SK-N-SH (cell line): ENCODE measurements around the gene SNX10.

Source experiments
- EP300 ChIP-seq, 2 experiments: IDR thresholded peaks; 2 replicates each; pipeline versions ENCODE4 v1.4.0 to v1.6.1; 2012; ENCODE audit warnings: borderline replicate concordance in 1 of 2, low read depth in 1 of 2, low read length in 1 of 2
- EZH2phosphoT487 ChIP-seq: fragments of 200-600 bp; sonication (generic); IDR thresholded peaks from 2 replicates; pipeline ENCODE4 v1.6.1; 2017; ENCODE audit warnings: low read depth, mixed run types, mild to moderate bottlenecking, antibody characterized with exemption, moderate library complexity, borderline replicate concordance
- FOSL2 ChIP-seq: IDR thresholded peaks from 2 replicates; pipeline ENCODE4 v1.4.0; 2012; ENCODE audit warnings: low read depth, mild to moderate bottlenecking, moderate library complexity, borderline replicate concordance
- JUND ChIP-seq: IDR thresholded peaks from 2 replicates; pipeline ENCODE4 v1.4.0; 2012
- RAD21 ChIP-seq: IDR thresholded peaks from 2 replicates; pipeline ENCODE4 v1.6.1; 2012; ENCODE audit warnings: mild to moderate bottlenecking, low read length
- RCOR1 ChIP-seq: fragments of 150-350 bp; IDR thresholded peaks from 2 replicates; pipeline ENCODE4 v1.6.1; 2017; ENCODE audit warnings: antibody characterized with exemption, low read length
- RFX5 ChIP-seq: IDR thresholded peaks from 2 replicates; pipeline ENCODE4 v1.6.1; 2012; ENCODE audit warnings: mild to moderate bottlenecking, improper control_type of control experiment, low read length
- SMC3 ChIP-seq: IDR thresholded peaks from 2 replicates; pipeline ENCODE4 v1.6.1; 2012; ENCODE audit warnings: low read depth, low read length, improper control_type of control experiment
- YY1 ChIP-seq: IDR thresholded peaks from 2 replicates; pipeline ENCODE4 v1.4.0; 2012; ENCODE audit warnings: low read depth, mild to moderate bottlenecking
- TF ChIP-seq, protein P1 (sequence below): fragments of 200-600 bp; sonication (generic); IDR thresholded peaks from 2 replicates; pipeline ENCODE4 v1.6.1; 2017; ENCODE audit warnings: antibody characterized with exemption, mild to moderate bottlenecking, moderate library complexity
- TF ChIP-seq, protein P2 (sequence below): IDR thresholded peaks from 2 replicates; pipeline ENCODE4 v1.6.1; 2012; ENCODE audit warnings: mild to moderate bottlenecking, low read depth, low read length, moderate library complexity
- TF ChIP-seq, protein P3 (sequence below): IDR thresholded peaks from 2 replicates; pipeline ENCODE4; 2012

DNA sequence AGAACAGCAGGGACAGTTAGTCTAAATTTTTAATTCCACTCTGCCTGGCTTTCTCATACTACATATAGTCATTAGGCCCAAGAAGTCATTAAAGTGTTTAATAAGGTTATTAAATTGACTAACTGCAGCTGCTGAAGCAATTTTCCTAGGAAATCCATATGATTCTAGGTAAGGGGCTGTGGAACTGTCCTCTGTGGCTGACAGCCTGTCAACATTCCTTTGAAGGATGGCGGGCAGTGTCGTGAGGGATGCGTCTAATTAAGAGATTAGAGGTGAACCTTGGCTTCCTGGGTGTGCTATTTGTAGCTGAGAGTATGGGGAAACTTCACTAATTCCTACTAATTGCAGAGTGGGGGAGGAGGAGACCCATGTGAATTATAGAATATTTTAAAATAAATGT is 64.6 kb downstream of the SNX10 start:
- TF ChIP-seq, protein P1, sequence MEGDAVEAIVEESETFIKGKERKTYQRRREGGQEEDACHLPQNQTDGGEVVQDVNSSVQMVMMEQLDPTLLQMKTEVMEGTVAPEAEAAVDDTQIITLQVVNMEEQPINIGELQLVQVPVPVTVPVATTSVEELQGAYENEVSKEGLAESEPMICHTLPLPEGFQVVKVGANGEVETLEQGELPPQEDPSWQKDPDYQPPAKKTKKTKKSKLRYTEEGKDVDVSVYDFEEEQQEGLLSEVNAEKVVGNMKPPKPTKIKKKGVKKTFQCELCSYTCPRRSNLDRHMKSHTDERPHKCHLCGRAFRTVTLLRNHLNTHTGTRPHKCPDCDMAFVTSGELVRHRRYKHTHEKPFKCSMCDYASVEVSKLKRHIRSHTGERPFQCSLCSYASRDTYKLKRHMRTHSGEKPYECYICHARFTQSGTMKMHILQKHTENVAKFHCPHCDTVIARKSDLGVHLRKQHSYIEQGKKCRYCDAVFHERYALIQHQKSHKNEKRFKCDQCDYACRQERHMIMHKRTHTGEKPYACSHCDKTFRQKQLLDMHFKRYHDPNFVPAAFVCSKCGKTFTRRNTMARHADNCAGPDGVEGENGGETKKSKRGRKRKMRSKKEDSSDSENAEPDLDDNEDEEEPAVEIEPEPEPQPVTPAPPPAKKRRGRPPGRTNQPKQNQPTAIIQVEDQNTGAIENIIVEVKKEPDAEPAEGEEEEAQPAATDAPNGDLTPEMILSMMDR, result no peak
- TF ChIP-seq SMC3, result no peak
- TF ChIP-seq, protein P2, sequence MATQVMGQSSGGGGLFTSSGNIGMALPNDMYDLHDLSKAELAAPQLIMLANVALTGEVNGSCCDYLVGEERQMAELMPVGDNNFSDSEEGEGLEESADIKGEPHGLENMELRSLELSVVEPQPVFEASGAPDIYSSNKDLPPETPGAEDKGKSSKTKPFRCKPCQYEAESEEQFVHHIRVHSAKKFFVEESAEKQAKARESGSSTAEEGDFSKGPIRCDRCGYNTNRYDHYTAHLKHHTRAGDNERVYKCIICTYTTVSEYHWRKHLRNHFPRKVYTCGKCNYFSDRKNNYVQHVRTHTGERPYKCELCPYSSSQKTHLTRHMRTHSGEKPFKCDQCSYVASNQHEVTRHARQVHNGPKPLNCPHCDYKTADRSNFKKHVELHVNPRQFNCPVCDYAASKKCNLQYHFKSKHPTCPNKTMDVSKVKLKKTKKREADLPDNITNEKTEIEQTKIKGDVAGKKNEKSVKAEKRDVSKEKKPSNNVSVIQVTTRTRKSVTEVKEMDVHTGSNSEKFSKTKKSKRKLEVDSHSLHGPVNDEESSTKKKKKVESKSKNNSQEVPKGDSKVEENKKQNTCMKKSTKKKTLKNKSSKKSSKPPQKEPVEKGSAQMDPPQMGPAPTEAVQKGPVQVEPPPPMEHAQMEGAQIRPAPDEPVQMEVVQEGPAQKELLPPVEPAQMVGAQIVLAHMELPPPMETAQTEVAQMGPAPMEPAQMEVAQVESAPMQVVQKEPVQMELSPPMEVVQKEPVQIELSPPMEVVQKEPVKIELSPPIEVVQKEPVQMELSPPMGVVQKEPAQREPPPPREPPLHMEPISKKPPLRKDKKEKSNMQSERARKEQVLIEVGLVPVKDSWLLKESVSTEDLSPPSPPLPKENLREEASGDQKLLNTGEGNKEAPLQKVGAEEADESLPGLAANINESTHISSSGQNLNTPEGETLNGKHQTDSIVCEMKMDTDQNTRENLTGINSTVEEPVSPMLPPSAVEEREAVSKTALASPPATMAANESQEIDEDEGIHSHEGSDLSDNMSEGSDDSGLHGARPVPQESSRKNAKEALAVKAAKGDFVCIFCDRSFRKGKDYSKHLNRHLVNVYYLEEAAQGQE, result no peak
- TF ChIP-seq, protein P3, sequence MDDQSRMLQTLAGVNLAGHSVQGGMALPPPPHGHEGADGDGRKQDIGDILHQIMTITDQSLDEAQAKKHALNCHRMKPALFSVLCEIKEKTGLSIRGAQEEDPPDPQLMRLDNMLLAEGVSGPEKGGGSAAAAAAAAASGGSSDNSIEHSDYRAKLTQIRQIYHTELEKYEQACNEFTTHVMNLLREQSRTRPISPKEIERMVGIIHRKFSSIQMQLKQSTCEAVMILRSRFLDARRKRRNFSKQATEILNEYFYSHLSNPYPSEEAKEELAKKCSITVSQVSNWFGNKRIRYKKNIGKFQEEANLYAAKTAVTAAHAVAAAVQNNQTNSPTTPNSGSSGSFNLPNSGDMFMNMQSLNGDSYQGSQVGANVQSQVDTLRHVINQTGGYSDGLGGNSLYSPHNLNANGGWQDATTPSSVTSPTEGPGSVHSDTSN, result no peak
- no peak for TF ChIP-seq RCOR1
- no peak for TF ChIP-seq YY1
- TF ChIP-seq FOSL2, result no peak
- TF ChIP-seq RAD21, result no peak
- no peak for TF ChIP-seq EZH2phosphoT487
- TF ChIP-seq RFX5, result no peak
- TF ChIP-seq EP300 (IDR thresholded peaks at IDR 0.05; ENCODE audit: borderline replicate concordance in 1 of 2, low read depth in 1 of 2, low read length in 1 of 2), result no peak
- TF ChIP-seq JUND, result no peak
